C4-2B (cell line): Measurements from ENCODE around the gene OTOP1.
"Not testable (repeated sequence)": the region's sequence is repeated elsewhere in the genome, so short reads cannot be mapped to it uniquely, and the experiment has no call there.

Experiments
- H3K27ac ChIP-seq: fragments of 450-650 bp; 2 replicates; pipeline ENCODE4 v1.5.1; 2017
- ZFX ChIP-seq: fragments of 450-650 bp; IDR thresholded peaks from 2 replicates; pipeline ENCODE4 v1.6.1; 2017
- TF ChIP-seq, protein P1 (sequence below): fragments of 450-650 bp; conservative IDR thresholded peaks from 2 replicates; pipeline ENCODE4 v1.5.1; 2017; ENCODE audit warnings: mild to moderate bottlenecking

Gene OTOP1

DNA sequence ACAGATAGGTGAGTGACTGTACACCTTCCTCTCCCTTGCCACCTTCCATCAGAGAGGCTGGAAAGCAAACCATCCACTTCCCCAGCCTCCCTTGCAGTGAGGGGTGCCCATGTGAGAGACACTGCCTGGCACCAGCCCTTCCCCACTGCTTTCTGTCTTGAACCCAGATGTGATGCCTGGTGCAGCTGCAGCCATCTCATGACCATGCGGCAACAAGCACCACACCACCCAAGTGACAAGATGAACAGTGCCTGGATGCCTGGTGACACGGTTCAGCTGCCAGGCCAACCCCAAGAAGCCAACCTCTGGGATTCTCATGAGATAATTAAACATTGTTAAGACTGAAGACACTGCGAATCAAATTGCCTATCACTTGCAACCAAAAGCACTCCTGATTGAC, 31.4 kb downstream of the OTOP1 start:
- no peak overlapping the region for H3K27ac ChIP-seq
- TF ChIP-seq, protein P1, sequence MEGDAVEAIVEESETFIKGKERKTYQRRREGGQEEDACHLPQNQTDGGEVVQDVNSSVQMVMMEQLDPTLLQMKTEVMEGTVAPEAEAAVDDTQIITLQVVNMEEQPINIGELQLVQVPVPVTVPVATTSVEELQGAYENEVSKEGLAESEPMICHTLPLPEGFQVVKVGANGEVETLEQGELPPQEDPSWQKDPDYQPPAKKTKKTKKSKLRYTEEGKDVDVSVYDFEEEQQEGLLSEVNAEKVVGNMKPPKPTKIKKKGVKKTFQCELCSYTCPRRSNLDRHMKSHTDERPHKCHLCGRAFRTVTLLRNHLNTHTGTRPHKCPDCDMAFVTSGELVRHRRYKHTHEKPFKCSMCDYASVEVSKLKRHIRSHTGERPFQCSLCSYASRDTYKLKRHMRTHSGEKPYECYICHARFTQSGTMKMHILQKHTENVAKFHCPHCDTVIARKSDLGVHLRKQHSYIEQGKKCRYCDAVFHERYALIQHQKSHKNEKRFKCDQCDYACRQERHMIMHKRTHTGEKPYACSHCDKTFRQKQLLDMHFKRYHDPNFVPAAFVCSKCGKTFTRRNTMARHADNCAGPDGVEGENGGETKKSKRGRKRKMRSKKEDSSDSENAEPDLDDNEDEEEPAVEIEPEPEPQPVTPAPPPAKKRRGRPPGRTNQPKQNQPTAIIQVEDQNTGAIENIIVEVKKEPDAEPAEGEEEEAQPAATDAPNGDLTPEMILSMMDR, result no peak
- no peak for TF ChIP-seq ZFX

DNA sequence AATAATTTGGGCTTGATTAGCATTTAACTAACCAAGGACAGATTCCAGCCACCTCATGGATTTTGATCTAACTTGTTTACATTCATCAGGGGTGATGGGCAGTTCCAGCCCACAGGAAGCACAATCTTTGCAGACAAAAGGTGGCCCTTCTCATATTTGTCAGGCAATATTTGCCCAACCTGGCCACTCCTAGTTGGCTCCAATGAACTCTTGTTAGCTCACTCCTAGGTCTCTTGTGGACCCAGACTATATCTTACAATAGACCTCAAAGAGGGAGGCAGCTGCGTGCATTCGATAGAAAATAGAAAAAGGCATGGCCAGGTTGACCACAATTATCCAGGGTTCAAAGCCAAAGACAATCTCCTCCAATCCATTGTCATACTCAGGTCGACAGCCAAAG, 38.2 kb downstream of the OTOP1 start:
- H3K27ac ChIP-seq, result not testable (repeated sequence)

DNA sequence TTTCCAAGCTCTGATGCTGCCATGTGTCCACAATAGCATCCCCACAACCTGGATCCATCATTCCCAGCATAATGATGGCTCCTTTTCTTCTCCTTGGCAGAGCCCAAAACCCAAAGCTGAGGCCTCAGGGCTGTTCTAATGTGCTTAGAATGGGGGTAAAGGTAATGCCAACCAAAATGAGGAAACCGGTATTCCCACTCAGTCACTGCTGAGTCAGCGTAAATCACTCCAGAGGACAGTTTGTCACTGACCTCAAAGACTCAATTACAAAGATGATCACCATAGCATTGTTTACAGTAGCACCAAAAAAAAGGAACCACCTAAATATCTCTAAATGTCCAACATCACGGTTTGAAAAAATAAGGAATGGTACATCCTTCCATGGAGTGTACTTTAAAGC, 41.2 kb downstream of the OTOP1 start:
- no peak for TF ChIP-seq ZFX
- TF ChIP-seq, protein P1, result no peak
- no peak overlapping the region for H3K27ac ChIP-seq

DNA sequence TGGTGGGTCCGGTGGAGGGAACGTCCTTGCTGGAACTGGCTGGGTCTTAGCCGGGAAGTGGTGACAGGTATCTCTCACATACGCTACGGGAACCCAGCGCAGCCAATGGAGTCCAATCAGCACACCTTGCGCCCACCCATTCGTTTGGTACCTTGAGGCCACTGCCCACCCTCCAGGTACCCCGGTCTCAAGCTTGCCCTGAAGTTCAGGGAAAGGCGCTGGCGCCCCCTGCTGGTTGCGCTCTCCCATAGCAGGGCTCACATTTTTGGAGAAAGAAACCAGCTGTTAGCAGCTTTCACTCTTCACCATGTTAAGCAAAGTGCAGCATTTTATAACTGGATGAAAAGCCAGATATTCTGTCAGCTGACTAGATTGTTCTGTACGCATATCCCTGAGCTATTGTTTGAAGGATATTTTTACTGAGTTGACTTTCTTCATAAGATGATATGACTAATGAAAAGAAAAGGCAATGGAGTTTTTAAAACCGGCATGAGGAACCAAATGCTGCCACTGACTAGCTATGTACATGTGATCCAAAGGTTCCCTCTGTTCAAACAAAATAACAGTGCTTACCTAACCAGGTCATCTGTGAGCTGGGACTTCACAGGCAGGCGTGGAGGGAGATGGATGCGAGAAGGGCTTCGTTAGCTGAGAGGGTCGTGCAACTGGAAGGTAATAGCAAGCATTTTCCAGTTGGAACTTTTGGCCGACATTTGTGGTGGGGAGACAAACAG, 43.7 kb downstream of the OTOP1 start:
- no peak for TF ChIP-seq ZFX
- TF ChIP-seq, protein P1, result peak; percentile 87

DNA sequence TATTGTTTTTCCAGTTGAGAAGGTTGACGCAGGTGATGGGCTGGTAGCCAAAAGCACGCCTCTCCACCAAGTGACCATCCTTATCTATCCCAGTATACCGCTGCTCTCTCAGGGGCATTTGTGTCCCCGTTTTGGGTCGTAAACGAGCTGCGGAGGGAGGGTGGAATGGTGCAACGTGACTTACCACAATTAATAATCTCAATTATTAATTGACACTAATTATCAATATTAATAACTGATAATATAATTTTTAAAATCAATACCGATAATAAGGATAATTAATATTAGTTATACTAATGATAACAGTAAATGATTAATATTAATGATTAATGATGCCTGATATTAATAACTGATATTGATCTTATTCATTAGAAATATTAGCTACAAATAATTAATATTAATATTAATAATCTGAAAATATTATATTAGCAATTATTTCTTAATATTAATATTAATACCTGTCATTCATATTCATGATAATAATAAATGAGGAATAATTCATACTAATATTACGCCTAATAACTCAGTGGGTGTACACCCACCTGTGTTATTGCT, 56.1 kb downstream of the OTOP1 start:
- TF ChIP-seq, protein P1, result no peak
- TF ChIP-seq ZFX, result no peak
- H3K27ac ChIP-seq, result no peak overlapping the region

More for the DNA sequence above, 43.7 kb downstream of the OTOP1 start:
- no peak overlapping the region for H3K27ac ChIP-seq

DNA sequence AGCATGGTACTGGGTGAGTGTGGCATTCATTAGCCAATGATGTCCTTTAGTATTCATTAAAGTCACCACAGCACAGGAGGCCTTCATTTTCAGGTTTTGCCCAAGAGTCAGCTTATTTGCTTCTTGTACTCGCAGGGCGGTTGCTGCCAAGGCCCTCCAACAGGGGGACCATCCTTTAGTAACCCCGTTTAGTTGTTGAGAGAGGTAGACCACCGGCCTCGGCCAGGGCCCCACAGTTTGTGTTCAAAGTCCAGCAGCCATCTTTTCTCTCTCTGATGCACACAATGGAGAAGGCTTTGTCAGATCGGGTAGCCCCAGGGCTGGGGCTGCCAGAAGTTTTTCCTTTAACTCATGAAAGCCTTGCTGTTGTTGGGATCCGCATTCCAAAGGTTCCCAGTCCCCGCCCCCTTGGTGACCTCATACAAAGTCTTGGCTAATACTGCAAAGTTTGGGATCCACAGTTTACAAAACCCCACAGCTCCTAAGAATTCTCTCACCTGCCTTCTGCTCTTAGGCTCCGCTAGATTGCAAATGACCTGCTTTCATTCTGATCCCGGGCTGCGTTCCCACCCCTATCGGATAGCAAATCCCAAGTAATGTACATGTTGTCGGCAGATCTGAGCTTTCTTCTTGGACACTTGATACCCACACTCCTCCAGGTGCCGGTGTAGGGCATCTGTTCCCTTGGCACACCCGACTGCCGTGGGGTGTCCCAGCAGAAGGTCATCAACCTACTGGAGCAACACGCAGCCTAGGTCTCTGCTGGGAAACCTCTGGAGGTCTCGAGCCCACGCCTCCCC, 58.5 kb downstream of the OTOP1 start:
- H3K27ac ChIP-seq, result not testable (repeated sequence)

DNA sequence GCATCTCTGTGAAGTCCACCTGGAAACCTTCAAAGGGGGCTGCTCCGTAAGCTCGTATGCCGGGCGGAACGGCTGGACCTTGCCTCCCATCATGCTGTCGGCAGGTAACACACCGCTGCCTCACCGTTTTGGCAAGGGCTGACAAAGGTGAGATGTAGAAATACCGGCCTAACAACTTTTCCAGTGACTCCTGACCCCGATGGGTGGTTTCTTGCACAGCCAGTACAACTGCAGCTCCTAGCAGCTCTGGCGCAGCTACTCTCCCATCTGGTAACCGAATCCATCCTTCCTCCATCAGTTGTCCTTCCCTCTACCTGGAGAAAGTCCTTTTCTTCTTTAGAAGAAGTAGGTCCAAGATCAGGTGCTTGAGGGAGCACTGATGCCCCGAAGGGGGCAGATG, 59.7 kb downstream of the OTOP1 start:
- not testable (repeated sequence) for H3K27ac ChIP-seq

DNA sequence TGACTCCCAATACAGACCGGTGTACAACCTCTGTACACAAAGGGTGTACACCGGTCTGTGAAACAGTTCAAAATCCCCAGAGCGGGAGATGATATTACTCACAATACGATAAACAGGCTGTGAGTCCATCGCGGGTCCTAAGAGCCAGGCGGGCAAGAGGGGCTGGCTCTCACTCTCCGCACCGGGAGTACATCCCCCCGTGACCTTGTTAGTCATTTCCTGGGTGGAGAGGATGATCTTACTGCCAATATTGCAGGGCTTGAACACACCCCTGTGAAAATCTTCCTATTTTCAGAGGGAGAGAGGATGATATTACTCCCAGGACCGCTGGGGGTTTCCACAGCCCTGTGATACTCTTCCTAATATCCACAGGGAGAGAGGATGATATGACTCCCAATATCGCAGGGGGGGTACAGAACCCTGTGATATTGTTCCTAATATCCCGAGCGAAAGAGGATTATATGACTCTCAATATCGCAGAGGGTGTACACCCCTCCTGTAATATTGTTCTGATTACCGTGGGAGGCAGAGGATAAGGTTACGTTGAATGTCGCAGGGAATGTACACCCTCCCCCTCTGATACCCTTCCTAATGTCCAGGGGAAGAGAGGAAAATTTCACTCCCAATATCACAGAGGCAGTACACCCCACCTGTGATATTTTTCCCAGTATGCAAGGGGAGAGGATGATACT, 60.9 kb downstream of the OTOP1 start:
- H3K27ac ChIP-seq, result not testable (repeated sequence)

DNA sequence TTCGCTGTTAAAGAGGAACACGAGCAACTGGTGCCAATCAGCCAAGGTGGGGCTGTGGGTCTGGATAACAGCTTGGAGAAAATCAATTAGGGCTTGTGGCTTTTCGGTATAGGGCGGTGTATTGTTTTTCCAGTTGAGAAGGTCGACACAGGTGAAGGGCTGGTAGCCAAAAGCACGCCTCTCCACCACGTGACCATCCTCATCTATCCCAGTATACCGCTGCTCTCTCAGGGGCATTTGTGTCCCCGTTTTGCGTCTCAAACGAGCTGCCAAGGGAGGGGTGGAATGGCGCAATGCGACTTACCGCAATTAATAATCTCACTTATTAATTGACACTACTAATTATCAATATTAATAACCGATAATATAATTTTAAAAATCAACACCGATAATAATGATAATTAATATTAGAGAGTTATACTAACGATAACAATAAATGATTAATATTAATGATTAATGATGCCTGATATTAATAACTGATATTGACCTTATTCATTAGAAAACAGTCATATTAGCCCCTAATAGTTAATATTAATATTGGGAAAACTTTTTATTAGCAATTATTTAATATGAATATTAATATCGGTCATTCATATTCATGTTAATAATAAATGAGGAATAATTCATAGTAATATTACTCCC, 62.1 kb downstream of the OTOP1 start:
- not testable (repeated sequence) for H3K27ac ChIP-seq

DNA sequence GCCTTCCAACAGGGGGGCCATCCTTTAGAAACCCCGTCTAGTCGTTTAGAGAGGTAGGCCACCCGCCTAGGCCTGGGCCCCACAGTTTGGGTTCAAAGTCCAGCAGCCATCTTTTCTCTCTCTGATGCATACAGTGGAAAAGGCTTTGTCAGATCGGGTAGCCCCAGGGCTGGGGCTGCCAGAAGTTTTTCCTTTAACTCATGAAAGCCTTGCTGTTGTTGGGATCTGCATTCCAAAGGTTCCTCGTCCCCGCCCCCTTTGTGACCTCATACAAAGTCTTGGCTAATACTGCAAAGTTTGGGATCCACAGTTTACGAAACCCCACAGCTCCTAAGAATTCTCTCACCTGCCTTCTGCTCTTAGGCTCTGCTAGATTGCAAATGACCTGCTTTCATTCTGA, 64.5 kb downstream of the OTOP1 start:
- not testable (repeated sequence) for H3K27ac ChIP-seq

DNA sequence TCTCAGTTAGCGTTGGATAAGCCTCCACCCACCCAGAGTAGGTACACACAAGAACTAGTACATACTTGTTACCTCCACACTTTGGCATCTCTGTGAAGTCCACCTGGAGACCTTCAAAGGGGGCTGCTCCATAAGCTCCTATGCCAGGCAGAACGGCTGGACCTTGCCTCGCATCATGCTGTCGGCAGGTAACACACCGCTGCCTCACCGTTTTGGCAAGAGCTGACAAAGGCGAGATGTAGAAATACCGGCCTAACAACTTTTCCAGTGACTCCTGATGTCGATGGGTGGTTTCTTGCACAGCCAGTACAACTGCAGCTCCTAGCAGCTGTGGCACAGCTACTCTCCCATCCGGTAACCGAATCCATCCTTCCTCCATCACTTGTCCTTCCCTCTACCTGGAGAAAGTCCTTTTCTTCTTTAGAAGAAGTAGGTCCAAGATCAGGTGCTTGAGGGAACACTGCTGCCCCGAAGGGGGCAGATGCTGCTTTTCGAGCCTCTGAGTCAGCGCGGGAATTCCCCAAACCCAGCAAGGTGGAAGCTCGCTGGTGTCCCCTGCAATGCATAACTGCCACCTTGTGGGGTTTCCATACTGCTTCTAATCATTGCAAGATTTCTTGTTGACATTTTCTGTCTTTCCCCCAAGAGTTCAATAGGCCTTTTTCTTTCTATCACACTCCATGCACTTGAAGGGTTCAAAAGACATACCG, 65.6 kb downstream of the OTOP1 start:
- H3K27ac ChIP-seq, result not testable (repeated sequence)

DNA sequence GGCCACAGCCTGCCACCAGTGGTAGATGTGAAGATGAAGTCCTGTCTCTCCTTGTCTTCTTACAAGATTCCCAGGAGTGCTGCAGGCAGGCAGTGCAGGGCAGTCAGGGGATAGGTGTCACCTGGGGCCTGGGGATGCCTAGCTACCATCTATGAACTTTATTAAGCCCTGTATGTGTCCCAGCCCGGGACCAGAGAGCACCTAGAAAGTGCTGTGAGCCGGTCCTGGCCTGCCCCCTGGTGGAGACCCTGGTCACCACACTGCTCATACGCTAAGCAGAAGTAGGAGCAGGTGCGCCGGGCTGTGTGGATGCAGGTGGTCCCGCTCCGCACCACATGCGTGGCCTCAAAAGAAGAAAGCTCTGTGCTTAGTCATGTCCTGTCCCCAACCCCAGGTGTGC, 81.1 kb downstream of the OTOP1 start:
- H3K27ac ChIP-seq, result not testable (repeated sequence)

DNA sequence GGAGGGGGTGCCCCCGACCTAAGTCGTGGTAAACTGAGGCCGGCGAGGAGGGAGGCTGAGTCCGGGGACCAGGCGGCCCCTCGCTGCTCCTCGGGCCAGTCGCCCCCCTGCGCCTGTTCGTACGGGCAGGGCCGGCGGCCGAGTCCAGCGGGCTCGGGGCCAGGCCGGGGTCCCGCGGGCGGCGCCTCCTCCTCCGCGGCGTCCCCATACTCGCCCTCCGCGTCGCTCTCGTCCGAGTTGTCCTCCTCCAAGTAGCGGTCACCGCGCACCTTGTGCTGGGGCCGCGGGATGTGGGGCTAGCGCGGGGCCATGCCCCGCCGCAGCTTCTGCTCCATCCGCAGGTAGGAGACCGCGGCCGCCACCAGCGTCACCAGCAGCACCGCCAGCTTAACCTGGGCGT, 83.4 kb downstream of the OTOP1 start:
- H3K27ac ChIP-seq, result not testable (repeated sequence)

DNA sequence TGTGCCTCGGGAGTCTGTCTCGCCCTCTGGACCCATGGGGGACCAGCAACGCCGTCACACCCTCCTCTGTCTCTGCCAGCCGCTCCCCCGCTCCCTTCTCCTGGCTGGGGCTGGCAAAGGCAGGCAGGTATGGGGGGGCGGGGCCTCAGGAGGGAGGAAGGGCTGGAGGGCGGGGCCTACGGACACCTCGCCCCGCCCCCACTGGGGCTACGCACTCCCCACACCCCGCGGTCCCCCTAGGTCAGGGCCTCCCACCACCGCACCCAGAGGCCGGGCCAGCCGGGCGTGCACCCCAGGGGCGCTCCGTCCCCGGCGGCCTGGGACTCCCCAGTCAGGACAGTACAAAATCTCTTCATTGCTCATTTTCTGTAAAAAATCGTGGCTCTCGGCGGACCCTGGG, 84.0 kb downstream of the OTOP1 start:
- H3K27ac ChIP-seq, result not testable (repeated sequence)
